Measurements from ENCODE around the gene THSD7A.

The THSD7A gene, protein sequence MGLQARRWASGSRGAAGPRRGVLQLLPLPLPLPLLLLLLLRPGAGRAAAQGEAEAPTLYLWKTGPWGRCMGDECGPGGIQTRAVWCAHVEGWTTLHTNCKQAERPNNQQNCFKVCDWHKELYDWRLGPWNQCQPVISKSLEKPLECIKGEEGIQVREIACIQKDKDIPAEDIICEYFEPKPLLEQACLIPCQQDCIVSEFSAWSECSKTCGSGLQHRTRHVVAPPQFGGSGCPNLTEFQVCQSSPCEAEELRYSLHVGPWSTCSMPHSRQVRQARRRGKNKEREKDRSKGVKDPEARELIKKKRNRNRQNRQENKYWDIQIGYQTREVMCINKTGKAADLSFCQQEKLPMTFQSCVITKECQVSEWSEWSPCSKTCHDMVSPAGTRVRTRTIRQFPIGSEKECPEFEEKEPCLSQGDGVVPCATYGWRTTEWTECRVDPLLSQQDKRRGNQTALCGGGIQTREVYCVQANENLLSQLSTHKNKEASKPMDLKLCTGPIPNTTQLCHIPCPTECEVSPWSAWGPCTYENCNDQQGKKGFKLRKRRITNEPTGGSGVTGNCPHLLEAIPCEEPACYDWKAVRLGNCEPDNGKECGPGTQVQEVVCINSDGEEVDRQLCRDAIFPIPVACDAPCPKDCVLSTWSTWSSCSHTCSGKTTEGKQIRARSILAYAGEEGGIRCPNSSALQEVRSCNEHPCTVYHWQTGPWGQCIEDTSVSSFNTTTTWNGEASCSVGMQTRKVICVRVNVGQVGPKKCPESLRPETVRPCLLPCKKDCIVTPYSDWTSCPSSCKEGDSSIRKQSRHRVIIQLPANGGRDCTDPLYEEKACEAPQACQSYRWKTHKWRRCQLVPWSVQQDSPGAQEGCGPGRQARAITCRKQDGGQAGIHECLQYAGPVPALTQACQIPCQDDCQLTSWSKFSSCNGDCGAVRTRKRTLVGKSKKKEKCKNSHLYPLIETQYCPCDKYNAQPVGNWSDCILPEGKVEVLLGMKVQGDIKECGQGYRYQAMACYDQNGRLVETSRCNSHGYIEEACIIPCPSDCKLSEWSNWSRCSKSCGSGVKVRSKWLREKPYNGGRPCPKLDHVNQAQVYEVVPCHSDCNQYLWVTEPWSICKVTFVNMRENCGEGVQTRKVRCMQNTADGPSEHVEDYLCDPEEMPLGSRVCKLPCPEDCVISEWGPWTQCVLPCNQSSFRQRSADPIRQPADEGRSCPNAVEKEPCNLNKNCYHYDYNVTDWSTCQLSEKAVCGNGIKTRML (N-terminal part only)

GRCh38 chr7:11831736-11832495 is at the start of gene THSD7A:
Gene THSD7A, minus strand, starts transcription at chr7:11832198. Its CDS starts 252 bp downstream, at chr7:11831946.
- no peaks in the 10 kb centered on the region for H3K36me3 ChIP-seq (ENCODE audit: insufficient read depth, low read length)
- no peaks in the 10 kb centered on the region for H3K79me2 ChIP-seq (ENCODE audit: control insufficient read depth, insufficient read depth, low read length, unreplicated experiment)
- peak within 1 kb of the TSS; percentile 98 for H2AFZ ChIP-seq (ENCODE audit: low read length, unreplicated experiment)
- no peak within 1 kb of the TSS for H3K27ac ChIP-seq (ENCODE audit: low read depth, low read length)
- H3K4me3 ChIP-seq (ENCODE audit: low read depth, low read length), result peak within 1 kb of the TSS; percentile 88
- H3K4me1 ChIP-seq (ENCODE audit: control insufficient read depth, insufficient read depth, low read length, unreplicated experiment), result no peaks in the 10 kb centered on the region
- H3K27me3 ChIP-seq (ENCODE audit: insufficient read depth, low read length), result peaks cover 9% of the 10 kb centered on the region

DNA sequence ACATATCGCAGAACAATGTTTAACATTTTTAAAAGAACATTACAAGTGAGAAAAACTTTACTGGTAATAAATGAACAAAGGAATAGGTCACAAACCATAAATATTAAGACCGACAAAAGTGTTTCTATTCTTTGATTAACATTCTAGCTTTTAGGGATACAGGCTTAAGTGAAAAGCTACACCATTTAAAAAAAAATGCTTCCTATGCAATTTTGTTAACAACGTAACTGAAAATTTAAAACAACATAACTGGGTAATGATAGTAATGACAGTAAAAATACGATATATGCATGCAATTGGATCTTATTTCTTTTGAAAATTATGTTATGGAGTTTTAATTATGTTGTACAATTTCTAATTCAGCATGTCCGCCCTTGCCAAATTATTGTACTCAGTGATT is 49.7 kb upstream of the THSD7A start:
- H3K27ac ChIP-seq (ENCODE audit: low read depth, low read length), result no peak overlapping the region
- H3K79me2 ChIP-seq (ENCODE audit: control insufficient read depth, insufficient read depth, low read length, unreplicated experiment), result no peaks in the 10 kb centered on the region
- no peaks in the 10 kb centered on the region; the same call in 1 of the 2 replicates for H3K27me3 ChIP-seq (ENCODE audit: insufficient read depth, low read length)
- no peak overlapping the region for H2AFZ ChIP-seq (ENCODE audit: low read length, unreplicated experiment)
- H3K36me3 ChIP-seq (ENCODE audit: insufficient read depth, low read length), result no peaks in the 10 kb centered on the region
- H3K4me1 ChIP-seq (ENCODE audit: control insufficient read depth, insufficient read depth, low read length, unreplicated experiment), result no peaks in the 10 kb centered on the region
- H3K4me3 ChIP-seq (ENCODE audit: low read depth, low read length), result no peak overlapping the region

- Histone ChIP-seq H3K4me3 (ENCODE audit: low read depth, low read length) (no peak overlapping the region), H3K36me3 (ENCODE audit: insufficient read depth, low read length) (no peaks in the 10 kb centered on the region), H3K27ac (ENCODE audit: low read depth, low read length) (no peak overlapping the region), H2AFZ (ENCODE audit: low read length, unreplicated experiment) (no peak overlapping the region), H3K27me3 (ENCODE audit: insufficient read depth, low read length) (peaks cover 11% of the 10 kb centered on the region; the same call in 1 of the 2 replicates), H3K4me1 (ENCODE audit: control insufficient read depth, insufficient read depth, low read length, unreplicated experiment) (no peaks in the 10 kb centered on the region), H3K79me2 (ENCODE audit: control insufficient read depth, insufficient read depth, low read length, unreplicated experiment) (no peaks in the 10 kb centered on the region)
These were observed 43.6 kb upstream of the THSD7A start for GRCh38 chr7:11875635-11876034.

GRCh38 chr7:11865671-11866070 is 33.7 kb upstream of the THSD7A start:
- Histone ChIP-seq H3K4me3 (ENCODE audit: low read depth, low read length) (no peak overlapping the region), H2AFZ (ENCODE audit: low read length, unreplicated experiment) (no peak overlapping the region), H3K27ac (ENCODE audit: low read depth, low read length) (no peak overlapping the region), H3K4me1 (ENCODE audit: control insufficient read depth, insufficient read depth, low read length, unreplicated experiment) (no peaks in the 10 kb centered on the region), H3K36me3 (ENCODE audit: insufficient read depth, low read length) (no peaks in the 10 kb centered on the region), H3K27me3 (ENCODE audit: insufficient read depth, low read length) (no peaks in the 10 kb centered on the region), H3K79me2 (ENCODE audit: control insufficient read depth, insufficient read depth, low read length, unreplicated experiment) (no peaks in the 10 kb centered on the region)

- Histone ChIP-seq H3K79me2 (ENCODE audit: control insufficient read depth, insufficient read depth, low read length, unreplicated experiment) (no peaks in the 10 kb centered on the region), H2AFZ (ENCODE audit: low read length, unreplicated experiment) (no peak overlapping the region), H3K36me3 (ENCODE audit: insufficient read depth, low read length) (no peaks in the 10 kb centered on the region), H3K4me3 (ENCODE audit: low read depth, low read length) (no peak overlapping the region), H3K4me1 (ENCODE audit: control insufficient read depth, insufficient read depth, low read length, unreplicated experiment) (no peaks in the 10 kb centered on the region), H3K27ac (ENCODE audit: low read depth, low read length) (no peak overlapping the region), H3K27me3 (ENCODE audit: insufficient read depth, low read length) (0 out of 2 replicates have a peak, but pooled peaks cover 8% of the 10 kb centered on the region)
These were observed 26.8 kb upstream of the THSD7A start for GRCh38 chr7:11858622-11859302.

GRCh38 chr7:11858026-11858425 is 26.0 kb upstream of the THSD7A start:
- no peaks in the 10 kb centered on the region for H3K79me2 ChIP-seq (ENCODE audit: control insufficient read depth, insufficient read depth, low read length, unreplicated experiment)
- H3K4me1 ChIP-seq (ENCODE audit: control insufficient read depth, insufficient read depth, low read length, unreplicated experiment), result no peaks in the 10 kb centered on the region
- H2AFZ ChIP-seq (ENCODE audit: low read length, unreplicated experiment), result no peak overlapping the region
- H3K27me3 ChIP-seq (ENCODE audit: insufficient read depth, low read length), result 0 out of 2 replicates have a peak, but pooled peaks cover 8% of the 10 kb centered on the region
- no peaks in the 10 kb centered on the region for H3K36me3 ChIP-seq (ENCODE audit: insufficient read depth, low read length)
- no peak overlapping the region for H3K27ac ChIP-seq (ENCODE audit: low read depth, low read length)
- H3K4me3 ChIP-seq (ENCODE audit: low read depth, low read length), result no peak overlapping the region

DNA sequence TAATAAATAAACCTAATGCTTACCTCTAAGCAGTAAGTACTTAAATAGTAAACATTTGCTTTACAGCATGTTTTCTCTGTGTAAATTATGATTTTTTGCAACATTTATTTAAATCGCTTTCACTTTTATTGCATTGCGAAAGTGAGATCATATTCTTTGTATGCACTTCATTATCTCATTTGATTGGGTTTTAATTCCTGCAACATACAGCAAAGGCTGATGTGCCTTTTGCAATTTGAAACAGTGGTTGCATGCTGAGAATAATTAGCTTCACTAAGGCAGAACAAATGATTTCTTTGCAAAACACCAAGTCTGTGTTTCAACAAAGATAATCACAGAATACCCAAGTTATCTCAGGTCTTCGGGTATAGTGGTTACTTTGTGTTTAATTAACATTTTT is 16.3 kb upstream of the THSD7A start:
- no peaks in the 10 kb centered on the region for H3K36me3 ChIP-seq (ENCODE audit: insufficient read depth, low read length)
- H3K4me1 ChIP-seq (ENCODE audit: control insufficient read depth, insufficient read depth, low read length, unreplicated experiment), result peaks cover 10% of the 10 kb centered on the region
- H3K79me2 ChIP-seq (ENCODE audit: control insufficient read depth, insufficient read depth, low read length, unreplicated experiment), result no peaks in the 10 kb centered on the region
- no peak overlapping the region for H3K27ac ChIP-seq (ENCODE audit: low read depth, low read length)
- H3K4me3 ChIP-seq (ENCODE audit: low read depth, low read length), result no peak overlapping the region
- H3K27me3 ChIP-seq (ENCODE audit: insufficient read depth, low read length), result no peaks in the 10 kb centered on the region; the same call in 1 of the 2 replicates
- H2AFZ ChIP-seq (ENCODE audit: low read length, unreplicated experiment), result no peak overlapping the region

GRCh38 chr7:11847336-11847735 is 15.3 kb upstream of the THSD7A start:
- no peaks in the 10 kb centered on the region; the same call in 1 of the 2 replicates for H3K27me3 ChIP-seq (ENCODE audit: insufficient read depth, low read length)
- H3K79me2 ChIP-seq (ENCODE audit: control insufficient read depth, insufficient read depth, low read length, unreplicated experiment), result no peaks in the 10 kb centered on the region
- H3K4me1 ChIP-seq (ENCODE audit: control insufficient read depth, insufficient read depth, low read length, unreplicated experiment), result peaks cover 10% of the 10 kb centered on the region
- peak overlapping the region; percentile 44 for H2AFZ ChIP-seq (ENCODE audit: low read length, unreplicated experiment)
- H3K27ac ChIP-seq (ENCODE audit: low read depth, low read length), result no peak overlapping the region
- no peaks in the 10 kb centered on the region for H3K36me3 ChIP-seq (ENCODE audit: insufficient read depth, low read length)
- H3K4me3 ChIP-seq (ENCODE audit: low read depth, low read length), result peak overlapping the region; percentile 31

- Histone ChIP-seq H3K79me2 (ENCODE audit: control insufficient read depth, insufficient read depth, low read length, unreplicated experiment) (no peaks in the 10 kb centered on the region), H3K4me1 (ENCODE audit: control insufficient read depth, insufficient read depth, low read length, unreplicated experiment) (peaks cover 10% of the 10 kb centered on the region), H3K27me3 (ENCODE audit: insufficient read depth, low read length) (no peaks in the 10 kb centered on the region; the same call in 1 of the 2 replicates), H3K27ac (ENCODE audit: low read depth, low read length) (no peak overlapping the region), H3K4me3 (ENCODE audit: low read depth, low read length) (0 out of 2 replicates have a peak overlapping the region, but pooled peaks have one; percentile 18), H2AFZ (ENCODE audit: low read length, unreplicated experiment) (no peak overlapping the region), H3K36me3 (ENCODE audit: insufficient read depth, low read length) (no peaks in the 10 kb centered on the region)
These were observed 14.5 kb upstream of the THSD7A start for GRCh38 chr7:11846361-11846955.
